K562 (cell line): Measurements from ENCODE around the gene SLC44A5. TPM values are rescaled to one million over a fixed set of nuclear protein-coding genes. Genes with fewer than 3 reads are reported as not detected.

ENCODE experiments used
- ATF3 ChIP-seq, 2 experiments: fragments of 450-650 bp in 1 of 2; sonication (generic) in 1 of 2; formaldehyde crosslinking in 1 of 2; IDR thresholded peaks in 1 of 2; conservative IDR thresholded peaks in 1 of 2; 2 replicates each; pipeline versions ENCODE4 v1.6.1 to v1.8.1; 2016 to 2023; ENCODE audit warnings: mild to moderate bottlenecking in 2 of 2, moderate library complexity in 2 of 2, inconsistent platforms in 1 of 2, missing genetic modification reagents in 1 of 2
- CSDE1 ChIP-seq, 2 experiments: fragments of 450-650 bp; IDR thresholded peaks; 2 replicates each; pipeline ENCODE4 v1.6.1; 2016; ENCODE audit warnings: mild to moderate bottlenecking in 1 of 2
- CTCF ChIP-seq, 3 experiments: IDR thresholded peaks in 2 of 3; conservative IDR thresholded peaks in 1 of 3; 2 replicates each; pipeline ENCODE4 v1.5.1; 2011 to 2012; ENCODE audit warnings: low read length in 3 of 3, mild to moderate bottlenecking in 3 of 3, control low read depth in 2 of 3, improper control_type of control experiment in 1 of 3, inconsistent platforms in 1 of 3, low read depth in 1 of 3, mixed read lengths in 1 of 3, moderate library complexity in 1 of 3; ENCODE audit not compliant: insufficient read depth in 2 of 3
- DEAF1 ChIP-seq: fragments of 450-650 bp; formaldehyde crosslinking; IDR thresholded peaks from 2 replicates; pipeline ENCODE4 v1.4.0; 2020; ENCODE audit warnings: mild to moderate bottlenecking, moderate library complexity
- E4F1 ChIP-seq: fragments of 250-450 bp; sonication (Bioruptor Pico); IDR thresholded peaks from 2 replicates; pipeline ENCODE4 v1.5.0; 2021; ENCODE audit warnings: mild to moderate bottlenecking, borderline replicate concordance
- GABPA ChIP-seq: fragments of 200-800 bp; sonication (Bioruptor generic); conservative IDR thresholded peaks from 2 replicates; pipeline ENCODE4 v1.6.1; 2016; ENCODE audit warnings: low read depth, missing genetic modification characterization, missing compliant biosample characterization
- GABPB2 ChIP-seq: fragments of 250-450 bp; sonication (Bioruptor Pico); conservative IDR thresholded peaks from 2 replicates; pipeline ENCODE4 v1.5.1; 2021; ENCODE audit warnings: mild to moderate bottlenecking
- MTA3 ChIP-seq: fragments of 450-650 bp; formaldehyde crosslinking; IDR thresholded peaks from 2 replicates; pipeline ENCODE4 v1.6.1; 2017; ENCODE audit warnings: mild to moderate bottlenecking, borderline replicate concordance
- MYNN ChIP-seq, 2 experiments: sonication (generic); formaldehyde crosslinking in 1 of 2; IDR thresholded peaks; 2 replicates each; pipeline versions ENCODE4 v1.5.0 to v1.6.1; 2016 to 2020; ENCODE audit warnings: antibody characterized with exemption in 1 of 2, missing genetic modification reagents in 1 of 2
- PTRF ChIP-seq: fragments of 450-650 bp; IDR thresholded peaks from 2 replicates; pipeline ENCODE4 v1.6.1; 2016; ENCODE audit warnings: mild to moderate bottlenecking, missing genetic modification characterization, missing compliant biosample characterization
- RB1 ChIP-seq: fragments of 450-650 bp; IDR thresholded peaks from 2 replicates; pipeline ENCODE4 v1.6.1; 2017; ENCODE audit warnings: low read depth, mild to moderate bottlenecking
- RFX7 ChIP-seq: fragments of 250-450 bp; sonication (Bioruptor Pico); IDR thresholded peaks from 2 replicates; pipeline ENCODE4 v1.5.1; 2021; ENCODE audit warnings: mild to moderate bottlenecking
- TCFL5 ChIP-seq: fragments of 250-450 bp; sonication (Bioruptor Pico); conservative IDR thresholded peaks from 2 replicates; pipeline ENCODE4 v1.6.1; 2021; ENCODE audit warnings: mild to moderate bottlenecking, moderate library complexity, matching md5 sums
- XRCC4 ChIP-seq: IDR thresholded peaks from one replicate; pipeline ENCODE4 v1.6.1; 2011; ENCODE audit not compliant: insufficient read depth, insufficient read length; ENCODE audit errors: extremely low read depth
- ZNF140 ChIP-seq: fragments of 250-450 bp; sonication (Bioruptor Pico); IDR thresholded peaks from 2 replicates; pipeline ENCODE4 v1.8.0; 2021; ENCODE audit warnings: moderate library complexity, mild to moderate bottlenecking, inconsistent platforms
- ZNF239 ChIP-seq: fragments of 250-450 bp; sonication (Bioruptor Pico); IDR thresholded peaks from 2 replicates; pipeline ENCODE4 v1.4.0; 2020; ENCODE audit warnings: mild to moderate bottlenecking
- ZNF324 ChIP-seq: fragments of 250-450 bp; sonication (Bioruptor Pico); IDR thresholded peaks from 2 replicates; pipeline ENCODE4 v1.4.0; 2020; ENCODE audit warnings: mild to moderate bottlenecking
- ZNF740 ChIP-seq, 3 experiments: fragments of 200-800 bp in 1 of 3; sonication (Bioruptor generic) in 1 of 3; sonication (generic) in 1 of 3; formaldehyde crosslinking in 1 of 3; IDR thresholded peaks; 2 replicates each; pipeline versions ENCODE4 v1.6.1 to v1.8.0; 2016 to 2022; ENCODE audit warnings: mild to moderate bottlenecking in 2 of 3, missing compliant biosample characterization in 2 of 3, missing genetic modification characterization in 2 of 3, missing genetic modification reagents in 1 of 3
- polyA plus RNA-seq, 8 experiments: library from polyadenylated mRNA; depleted of rRNA in 4 of 8; stranded (reverse) in 5 of 8; unstranded in 3 of 8; fragments of >200 nt; fragmentation: Nextera tagmentation in 2 of 8; fragmentation: Illumina TruSeq in 1 of 8; extraction: Ambion mirVana in 2 of 8; extraction: Trizol in 1 of 8; gene quantifications; 2 replicates each; pipeline versions ENCODE4 v1.2.1 to v1.2.3, GENCODE V29; 2011 to 2014; ENCODE audit warnings: inconsistent platforms in 1 of 8, missing spikeins in 1 of 8
- total RNA-seq, 7 experiments: library from RNA; depleted of rRNA in 6 of 7; stranded (reverse); fragments of >200 nt in 6 of 7; fragmentation: Illumina TruSeq in 2 of 7; extraction: Trizol in 2 of 7; gene quantifications; 2 replicates each; pipeline versions ENCODE4 v1.2.1 to v1.2.3, GENCODE V29; 2011 to 2021; ENCODE audit warnings: low replicate concordance in 1 of 7

Gene SLC44A5
- total and polyA plus RNA-seq, 9 of the 15 experiments (the other 6 are each of a cell fraction or from before 2014, with no cell fraction given): 1.2 to 10.1 (median 3.2) TPM

- no peak for TF ChIP-seq PTRF (tag)
- no peak for TF ChIP-seq E4F1
- no peak for TF ChIP-seq RB1
- no peak for TF ChIP-seq MTA3
- no peak for TF ChIP-seq CTCF (IDR thresholded peaks at IDR 0.05 in 2 of 3, conservative IDR thresholded peaks at IDR 0.05 in 1 of 3; ENCODE audit: insufficient read depth in 2 of 3, low read depth in 1 of 3, low read length in 3 of 3)
- no peak for TF ChIP-seq XRCC4
- TF ChIP-seq CSDE1 (IDR thresholded peaks at IDR 0.05): no peak
- TF ChIP-seq ATF3 (IDR thresholded peaks at IDR 0.05): no peak
- TF ChIP-seq ATF3 (CRISPR knock-in tag; conservative IDR thresholded peaks at IDR 0.05): no peak
- no peak for TF ChIP-seq MYNN (IDR thresholded peaks at IDR 0.05)
- no peak for TF ChIP-seq MYNN (CRISPR knock-in tag; IDR thresholded peaks at IDR 0.05)
- TF ChIP-seq GABPA: no peak
- no peak for TF ChIP-seq TCFL5
- TF ChIP-seq DEAF1 (CRISPR knock-in tag): no peak
- TF ChIP-seq ZNF324: no peak
- no peak for TF ChIP-seq GABPB2
- no peak for TF ChIP-seq ZNF140 (CRISPR knock-in tag)
- no peak for TF ChIP-seq ZNF239 (CRISPR knock-in tag)
- no peak for TF ChIP-seq RFX7 (CRISPR knock-in tag)
- TF ChIP-seq ZNF740 (CRISPR knock-in tag; IDR thresholded peaks at IDR 0.05): no peak
- no peak for TF ChIP-seq ZNF740 (tag; IDR thresholded peaks at IDR 0.05)
These were observed 337.8 kb downstream of the SLC44A5 start (continued) for GRCh38 chr1:75273110-75273509.
